SK-N-SH (cell line): Measurements from ENCODE around the gene YOD1. TPM values are rescaled to one million over a fixed set of nuclear protein-coding genes. Genes with fewer than 3 reads are reported as not detected.

Experiments
- CTCF ChIA-PET: fragments of 300-600, 350-600 bp; formaldehyde crosslinking; extraction: SDS; loops from one replicate; lab custom pipeline; 2021; lab: Yijun Ruan, JAX
- POLR2A ChIA-PET: fragments of 350-600 bp; sonication (Branson Sonifier 250); formaldehyde crosslinking; extraction: SDS; loops from one replicate; lab custom pipeline; 2020; ENCODE audit warnings: antibody characterized with exemption, inconsistent platforms; lab: Yijun Ruan, JAX
- DNase-seq: peaks from one replicate; pipeline ENCODE4 v3.0.0; 2012
- H2AFZ ChIP-seq: fragments of 200-600 bp; sonication (generic); 2 replicates; pipeline ENCODE4 v1.8.1; 2016; ENCODE audit warnings: antibody characterized with exemption, mild to moderate bottlenecking, low read depth
- H3F3A ChIP-seq: fragments of 200-600 bp; sonication (generic); replicated peaks from 2 replicates; pipeline ENCODE3; 2016; ENCODE audit warnings: antibody characterized with exemption, mild to moderate bottlenecking; ENCODE audit not compliant: insufficient read depth
- H3K27ac ChIP-seq, 2 experiments: fragments of 200-500 bp in 1 of 2; fragments of 200-600 bp in 1 of 2; sonication (Bioruptor generic) in 1 of 2; sonication (generic), shearing (Covaris generic) in 1 of 2; 2 replicates each; pipeline versions ENCODE4 v1.5.1 to v1.6.1; 2014 to 2016; ENCODE audit warnings: low read depth in 2 of 2, inconsistent platforms in 1 of 2, low read length in 1 of 2, mild to moderate bottlenecking in 1 of 2, mixed read lengths in 1 of 2
- H3K27me3 ChIP-seq: fragments of 200-600 bp; sonication (generic), shearing (Covaris generic); 2 replicates; pipeline ENCODE4 v1.6.1; 2016; ENCODE audit warnings: mixed run types; ENCODE audit not compliant: insufficient read depth
- H3K36me3 ChIP-seq, 2 experiments: fragments of 200-500 bp in 1 of 2; fragments of 200-600 bp in 1 of 2; sonication (Bioruptor generic) in 1 of 2; sonication (generic) in 1 of 2; replicated peaks in 1 of 2; 2 replicates each; pipeline versions ENCODE3 to v1.5.1; 2014 to 2016; ENCODE audit warnings: low read length in 1 of 2, mild to moderate bottlenecking in 1 of 2; ENCODE audit not compliant: insufficient read depth in 2 of 2, control insufficient read depth in 1 of 2
- H3K4me1 ChIP-seq, 2 experiments: fragments of 200-500 bp in 1 of 2; fragments of 200-600 bp in 1 of 2; sonication (Bioruptor generic) in 1 of 2; sonication (generic), shearing (Covaris generic) in 1 of 2; 2 replicates each; pipeline versions ENCODE4 v1.5.1 to v1.6.1; 2014 to 2016; ENCODE audit warnings: low read depth in 1 of 2, low read length in 1 of 2, mixed run types in 1 of 2; ENCODE audit not compliant: insufficient read depth in 2 of 2, control insufficient read depth in 1 of 2
- H3K4me2 ChIP-seq: fragments of 200-600 bp; sonication (generic), shearing (Covaris generic); 2 replicates; pipeline ENCODE4 v1.6.1; 2017; ENCODE audit warnings: mixed run types
- H3K4me3 ChIP-seq, 2 experiments: fragments of 200-500 bp in 1 of 2; fragments of 200-600 bp in 1 of 2; sonication (Bioruptor generic) in 1 of 2; sonication (generic), shearing (Covaris generic) in 1 of 2; 2 replicates each; pipeline versions ENCODE4 v1.5.1 to v1.8.1; 2014 to 2016; ENCODE audit warnings: low read depth in 2 of 2, inconsistent platforms in 1 of 2, low read length in 1 of 2, mild to moderate bottlenecking in 1 of 2, mixed read lengths in 1 of 2, moderate library complexity in 1 of 2
- H3K79me2 ChIP-seq: fragments of 200-600 bp; sonication (generic); 2 replicates; pipeline ENCODE4 v1.8.1; 2017; ENCODE audit warnings: mild to moderate bottlenecking; ENCODE audit not compliant: insufficient read depth
- H3K9ac ChIP-seq: fragments of 200-600 bp; sonication (generic); 2 replicates; pipeline ENCODE4 v1.6.1; 2017; ENCODE audit warnings: mixed run types
- H3K9me2 ChIP-seq: fragments of 200-600 bp; sonication (generic); 2 replicates; pipeline ENCODE4 v1.6.1; 2017; ENCODE audit warnings: mixed run types
- H3K9me3 ChIP-seq: fragments of 200-600 bp; sonication (generic); 2 replicates; pipeline ENCODE4 v1.6.1; 2017; ENCODE audit warnings: mixed run types, mild to moderate bottlenecking, moderate library complexity
- H4K20me1 ChIP-seq: fragments of 200-600 bp; sonication (generic); 2 replicates; pipeline ENCODE4 v1.6.1; 2017; ENCODE audit warnings: mild to moderate bottlenecking, mixed run types; ENCODE audit not compliant: insufficient read depth
- CHD2 ChIP-seq: fragments of 150-350 bp; IDR thresholded peaks from 2 replicates; pipeline ENCODE4 v1.6.1; 2018; ENCODE audit warnings: low read length; ENCODE audit not compliant: partially characterized antibody
- ELF1 ChIP-seq: IDR thresholded peaks from 2 replicates; pipeline ENCODE4 v1.4.0; 2012
- EZH2phosphoT487 ChIP-seq: fragments of 200-600 bp; sonication (generic); IDR thresholded peaks from 2 replicates; pipeline ENCODE4 v1.6.1; 2017; ENCODE audit warnings: low read depth, mixed run types, mild to moderate bottlenecking, antibody characterized with exemption, moderate library complexity, borderline replicate concordance
- FOXM1 ChIP-seq: IDR thresholded peaks from 2 replicates; pipeline ENCODE4 v1.4.0; 2012; ENCODE audit warnings: low read depth, mild to moderate bottlenecking
- JUND ChIP-seq: IDR thresholded peaks from 2 replicates; pipeline ENCODE4 v1.4.0; 2012
- MEF2A ChIP-seq: IDR thresholded peaks from 2 replicates; pipeline ENCODE4 v1.4.0; 2012; ENCODE audit warnings: low read depth, borderline replicate concordance
- NFIC ChIP-seq: IDR thresholded peaks from 2 replicates; pipeline ENCODE4 v1.4.0; 2012; ENCODE audit warnings: borderline replicate concordance
- NRF1 ChIP-seq: IDR thresholded peaks from 2 replicates; pipeline ENCODE4 v1.6.1; 2012; ENCODE audit warnings: low read depth, mild to moderate bottlenecking, low read length
- RAD21 ChIP-seq: IDR thresholded peaks from 2 replicates; pipeline ENCODE4 v1.6.1; 2012; ENCODE audit warnings: mild to moderate bottlenecking, low read length
- REST ChIP-seq: IDR thresholded peaks from 2 replicates; pipeline ENCODE4 v1.6.1; 2012; ENCODE audit warnings: mild to moderate bottlenecking, low read depth, low read length, moderate library complexity
- RFX5 ChIP-seq: IDR thresholded peaks from 2 replicates; pipeline ENCODE4 v1.6.1; 2012; ENCODE audit warnings: mild to moderate bottlenecking, improper control_type of control experiment, low read length
- RXRA ChIP-seq: IDR thresholded peaks from 2 replicates; pipeline ENCODE4 v1.4.0; 2012; ENCODE audit warnings: low read depth, mild to moderate bottlenecking, borderline replicate concordance
- SMC3 ChIP-seq: IDR thresholded peaks from 2 replicates; pipeline ENCODE4 v1.6.1; 2012; ENCODE audit warnings: low read depth, low read length, improper control_type of control experiment
- TCF12 ChIP-seq: IDR thresholded peaks from 2 replicates; pipeline ENCODE4 v1.4.0; 2012
- TEAD4 ChIP-seq: IDR thresholded peaks from 2 replicates; pipeline ENCODE4 v1.4.0; 2012; ENCODE audit warnings: mild to moderate bottlenecking, borderline replicate concordance; ENCODE audit not compliant: insufficient read depth
- YY1 ChIP-seq: IDR thresholded peaks from 2 replicates; pipeline ENCODE4 v1.4.0; 2012; ENCODE audit warnings: low read depth, mild to moderate bottlenecking
- WGBS: methylation state at CpG from one replicate; pipeline ENCODE4 v1.1.6; 2017; ENCODE audit warnings: low lambda C conversion rate; 5-methylcytosine and 5-hydroxymethylcytosine counted together
- polyA plus RNA-seq, 3 experiments: library from polyadenylated mRNA; depleted of rRNA; stranded (reverse); fragments of >200 nt; gene quantifications; 2 replicates each; pipeline ENCODE4 v1.2.3, GENCODE V29; 2012

The YOD1 gene
- polyA plus RNA-seq, 1 of the 3 experiments (the other 2 are of a cell fraction): 0.79 TPM

- Histone ChIP-seq H3K4me1 (no peaks in the 10 kb centered on the region), H3K27ac (no peak overlapping the region), H3K9me2 (no peaks in the 10 kb centered on the region), H3K9ac (no peak overlapping the region), H3K79me2 (no peaks in the 10 kb centered on the region), H3K27me3 (no peaks in the 10 kb centered on the region), H2AFZ (no peak overlapping the region), H3F3A (no peaks in the 10 kb centered on the region), H3K4me3 (no peak overlapping the region), H3K4me2 (no peak overlapping the region)
- POLR2A ChIA-PET: interaction anchor here (1.2 kb wide), 1 partner anchor 19 kb away, joined by 5 read pairs; the partner anchor contains the start of gene PFKFB2
- 94% methylated on average over 6 of the region's 6 CpGs for WGBS
- no peak for TF ChIP-seq JUND
- no peak for TF ChIP-seq RXRA
- no peak for TF ChIP-seq ELF1
- no peak for TF ChIP-seq RAD21
- TF ChIP-seq YY1: no peak
- TF ChIP-seq RFX5: no peak
- no peak for TF ChIP-seq SMC3
- no peak for TF ChIP-seq NRF1
- TF ChIP-seq CHD2: no peak
- no peak for TF ChIP-seq FOXM1
- TF ChIP-seq MEF2A: no peak
- TF ChIP-seq NFIC: no peak
- no peak for TF ChIP-seq TCF12
- TF ChIP-seq, all 33 proteins: peak for 0
- no peaks in the 10 kb centered on the region for H4K20me1 ChIP-seq
- H3K9me3 ChIP-seq: no peaks in the 10 kb centered on the region
- CTCF ChIA-PET: interaction anchor here (0.9 to 1.5 kb wide), 4 partner anchors 11 to 67 kb away, joined by 3 to 5 read pairs (median 3); no protein-coding TSS in a partner anchor
- peaks cover 10 to 23% of the 10 kb centered on the region in 2 experiments for H3K36me3 ChIP-seq
- no peak for DNase-seq
Measured at GRCh38 chr1:207071426-207071825, 20.4 kb upstream of the YOD1 start.

- H3K4me3 ChIP-seq: no peak overlapping the region
- no peaks in the 10 kb centered on the region for H3K4me1 ChIP-seq
- H3K9ac ChIP-seq: no peak overlapping the region
- H3K79me2 ChIP-seq: no peaks in the 10 kb centered on the region
- TF ChIP-seq REST (no peak), TEAD4 (no peak), MEF2A (no peak), EZH2phosphoT487 (no peak), SMC3 (no peak), CHD2 (no peak)
- no peaks in the 10 kb centered on the region for H3K9me2 ChIP-seq
- no peaks in the 10 kb centered on the region for H3K9me3 ChIP-seq
- CTCF ChIA-PET: interaction anchor here (0.7 to 1.5 kb wide), 4 partner anchors 11 to 66 kb away, joined by 3 read pairs; no protein-coding TSS in a partner anchor
- peaks cover 10 to 25% of the 10 kb centered on the region in 2 experiments for H3K36me3 ChIP-seq
- H4K20me1 ChIP-seq: no peaks in the 10 kb centered on the region
- H3K27ac ChIP-seq: no peak overlapping the region
- POLR2A ChIA-PET: interaction anchor here (1.2 kb wide), 1 partner anchor 18 kb away, joined by 5 read pairs; the partner anchor contains the start of gene PFKFB2
- no peak overlapping the region for H2AFZ ChIP-seq
- H3K4me2 ChIP-seq: no peak overlapping the region
- no peak for DNase-seq
- H3F3A ChIP-seq: no peaks in the 10 kb centered on the region
- H3K27me3 ChIP-seq: no peaks in the 10 kb centered on the region
- 83% methylated on average over 4 of the region's 4 CpGs for WGBS
Measured at GRCh38 chr1:207070811-207071210, 19.8 kb upstream of the YOD1 start.
